Ascending aorta (tissue), 2 donors: ENCODE results near the gene PTK7. TPM values are rescaled to one million over a fixed set of nuclear protein-coding genes. Genes with fewer than 3 reads are reported as not detected.

Experiments
- DNase-seq, 2 donors: peaks; one replicate each; pipeline ENCODE4 v3.0.0-alpha.2; 2019; ENCODE audit warnings: low spot score in 2 of 2
- H3K27ac ChIP-seq, 2 donors: fragments of 200-600 bp; sonication (generic); one replicate each; pipeline ENCODE4 v1.5.1; 2016 to 2017; ENCODE audit warnings: mild to moderate bottlenecking in 1 of 2
- H3K27me3 ChIP-seq: fragments of 200-600 bp; sonication (generic); one replicate; pipeline ENCODE4 v1.5.1; 2017
- H3K36me3 ChIP-seq, 2 donors: fragments of 200-600 bp; sonication (generic); one replicate each; pipeline ENCODE4 v1.5.1; 2016
- H3K4me1 ChIP-seq, 2 donors: fragments of 200-600 bp; sonication (generic); one replicate each; pipeline ENCODE4 v1.5.1; 2016 to 2017; ENCODE audit warnings: mild to moderate bottlenecking in 1 of 2
- H3K4me3 ChIP-seq, 2 donors: fragments of 200-600 bp; sonication (generic); one replicate each; pipeline ENCODE4 v1.5.1; 2016 to 2017; ENCODE audit warnings: mild to moderate bottlenecking in 1 of 2
- H3K9me3 ChIP-seq, 2 donors: fragments of 200-600 bp; sonication (generic); one replicate each; pipeline ENCODE4 v1.5.1; 2016
- CTCF ChIP-seq, 3 experiments: fragments of 200-600 bp in 2 of 3; fragments of 450-650 bp in 1 of 3; sonication (generic) in 2 of 3; IDR thresholded peaks; one replicate each; pipeline ENCODE4 v1.5.1; 2016 to 2019; ENCODE audit warnings: antibody characterized with exemption in 3 of 3, mild to moderate bottlenecking in 1 of 3, moderate library complexity in 1 of 3
- intact Hi-C: fragments of 100-400 bp; cut with DNase I; formaldehyde crosslinking; loops from one replicate; pipeline ENCODE4 v1.15.1; 2023
- total RNA-seq: library from RNA; depleted of rRNA; stranded (reverse); fragments of >200 nt; gene quantifications from one replicate; pipeline ENCODE4 v1.1.0, GENCODE V29; 2016

PTK7 gene
- total RNA-seq, 1 donor from 2014 or later = 34.9 TPM

- no peak for TF ChIP-seq CTCF (IDR thresholded peaks at IDR 0.05)
- H3K4me3 ChIP-seq = no peak overlapping the region
- peaks cover 32 to 48% of the 10 kb centered on the region in 2 donors for H3K36me3 ChIP-seq
- peak in 1 of 2 donors; percentile 33 for DNase-seq
- no peaks in the 10 kb centered on the region for H3K27me3 ChIP-seq
- intact Hi-C loops = no loop called here
- H3K27ac ChIP-seq = no peak overlapping the region
- H3K9me3 ChIP-seq = no peaks in the 10 kb centered on the region
- H3K4me1 ChIP-seq = peaks cover 0 to 3% of the 10 kb centered on the region in 2 donors
Measured at GRCh38 chr6:43187821-43188220, 111.7 kb downstream of the PTK7 start.

GRCh38 chr6:43188426-43188825 is 112.3 kb downstream of the PTK7 start:
- Histone ChIP-seq H3K4me1 (no peaks in the 10 kb centered on the region), H3K36me3 (peaks cover 38 to 54% of the 10 kb centered on the region in 2 donors), H3K9me3 (no peaks in the 10 kb centered on the region), H3K27ac (no peak overlapping the region), H3K4me3 (no peak overlapping the region), H3K27me3 (no peaks in the 10 kb centered on the region)
- peak in 1 of 2 donors; percentile 52 for DNase-seq
- no peak for TF ChIP-seq CTCF (IDR thresholded peaks at IDR 0.05)
- intact Hi-C loops = no loop called here

- intact Hi-C loops = no loop called here
- Histone ChIP-seq H3K36me3 (peaks cover 43 to 61% of the 10 kb centered on the region in 2 donors), H3K27ac (no peak overlapping the region), H3K9me3 (no peaks in the 10 kb centered on the region), H3K27me3 (no peaks in the 10 kb centered on the region), H3K4me1 (no peaks in the 10 kb centered on the region), H3K4me3 (no peak overlapping the region)
- DNase-seq = no peak
- no peak for TF ChIP-seq CTCF (IDR thresholded peaks at IDR 0.05)
Measured at GRCh38 chr6:43189776-43190304, 113.7 kb downstream of the PTK7 start.

- no peak for DNase-seq
- Histone ChIP-seq H3K4me1 (no peaks in the 10 kb centered on the region), H3K4me3 (no peak overlapping the region), H3K27me3 (no peaks in the 10 kb centered on the region), H3K27ac (no peak overlapping the region), H3K36me3 (peaks cover 55 to 64% of the 10 kb centered on the region in 2 donors), H3K9me3 (no peaks in the 10 kb centered on the region)
- intact Hi-C loops = no loop called here
- no peak for TF ChIP-seq CTCF (IDR thresholded peaks at IDR 0.05)
Measured at GRCh38 chr6:43192911-43193310, 116.8 kb downstream of the PTK7 start.

GRCh38 chr6:43193929-43194328 is 117.8 kb downstream of the PTK7 start:
- H3K4me3 ChIP-seq = no peak overlapping the region
- no peak for DNase-seq
- H3K27me3 ChIP-seq = no peaks in the 10 kb centered on the region
- no peak overlapping the region for H3K27ac ChIP-seq
- H3K9me3 ChIP-seq = no peaks in the 10 kb centered on the region
- no peaks in the 10 kb centered on the region for H3K4me1 ChIP-seq
- peaks cover 56 to 63% of the 10 kb centered on the region in 2 donors for H3K36me3 ChIP-seq
- intact Hi-C loops = no loop called here
- TF ChIP-seq CTCF (IDR thresholded peaks at IDR 0.05) = no peak

- no peak for TF ChIP-seq CTCF (IDR thresholded peaks at IDR 0.05)
- Histone ChIP-seq H3K4me3 (no peak overlapping the region), H3K9me3 (no peaks in the 10 kb centered on the region), H3K27ac (no peak overlapping the region), H3K27me3 (no peaks in the 10 kb centered on the region), H3K36me3 (peaks cover 59 to 73% of the 10 kb centered on the region in 2 donors), H3K4me1 (no peaks in the 10 kb centered on the region)
- no peak for DNase-seq
- intact Hi-C loops = no loop called here
Measured at GRCh38 chr6:43196337-43196736, 120.2 kb downstream of the PTK7 start.
